Glutamatergic neuron (in vitro differentiated cells): Measurements from ENCODE around the gene FRMD4A. TPM values are rescaled to one million over a fixed set of nuclear protein-coding genes. Genes with fewer than 3 reads are reported as not detected.

Experiments
- DNase-seq: peaks from one replicate; pipeline ENCODE4 v3.0.0; 2022
- H3K27ac Mint-ChIP-seq: one replicate; pipeline ENCODE4 v1.8.0; 2020; ENCODE audit warnings: mild to moderate bottlenecking, mixed read lengths, inconsistent platforms; ENCODE audit not compliant: unreplicated experiment
- H3K27me3 Mint-ChIP-seq: one replicate; pipeline ENCODE4 v1.8.0; 2020; ENCODE audit warnings: mild to moderate bottlenecking, moderate library complexity, mixed read lengths, inconsistent platforms; ENCODE audit not compliant: unreplicated experiment
- H3K36me3 Mint-ChIP-seq: one replicate; pipeline ENCODE4 v1.8.0; 2020; ENCODE audit warnings: mild to moderate bottlenecking, mixed read lengths, inconsistent platforms; ENCODE audit not compliant: unreplicated experiment
- H3K4me1 Mint-ChIP-seq: one replicate; pipeline ENCODE4 v1.8.0; 2020; ENCODE audit warnings: mild to moderate bottlenecking, low read depth, mixed read lengths, inconsistent platforms; ENCODE audit not compliant: unreplicated experiment
- H3K4me3 Mint-ChIP-seq: one replicate; pipeline ENCODE4 v1.8.0; 2020; ENCODE audit warnings: mild to moderate bottlenecking, mixed read lengths, inconsistent platforms; ENCODE audit not compliant: unreplicated experiment
- H3K9me3 Mint-ChIP-seq: one replicate; pipeline ENCODE4 v1.8.0; 2020; ENCODE audit warnings: mild to moderate bottlenecking, moderate library complexity, mixed read lengths, inconsistent platforms; ENCODE audit not compliant: unreplicated experiment
- CTCF ChIP-seq: fragments of 200-600 bp; sonication (generic); IDR thresholded peaks from one replicate; pipeline ENCODE4 v1.5.0; 2021; ENCODE audit not compliant: partially characterized antibody, unreplicated experiment
- total RNA-seq: library from RNA; stranded (reverse); fragmentation: NEBNext Ultra II Directional; extraction: Animal tissue kit (Norgen Biotek cat#: 25700); gene quantifications from one replicate; pipeline ENCODE4 v1.2.1, GENCODE V29; 2021; ENCODE audit not compliant: unreplicated experiment

FRMD4A gene
- total RNA-seq, 1 donor from 2014 or later = 70.6 TPM

GRCh38 chr10:14001298-14002040 is 329.3 kb downstream of the FRMD4A start:
- TF ChIP-seq CTCF = no peak
- Mint-ChIP-seq H3K9me3 (peaks cover 9% of the 10 kb centered on the region), H3K27me3 (peaks cover 2% of the 10 kb centered on the region), H3K36me3 (peaks cover 14% of the 10 kb centered on the region), H3K4me3 (no peak overlapping the region), H3K4me1 (peaks cover 25% of the 10 kb centered on the region), H3K27ac (no peak overlapping the region)
- no peak for DNase-seq

GRCh38 chr10:13998163-13998835 is 332.4 kb downstream of the FRMD4A start:
- Mint-ChIP-seq H3K4me1 (peaks cover 19% of the 10 kb centered on the region), H3K27ac (no peak overlapping the region), H3K4me3 (no peak overlapping the region), H3K36me3 (peaks cover 14% of the 10 kb centered on the region), H3K27me3 (peaks cover 2% of the 10 kb centered on the region), H3K9me3 (peaks cover 7% of the 10 kb centered on the region)
- no peak for TF ChIP-seq CTCF
- DNase-seq = no peak

- H3K27me3 Mint-ChIP-seq = peaks cover 2% of the 10 kb centered on the region
- no peak overlapping the region for H3K4me3 Mint-ChIP-seq
- peaks cover 14% of the 10 kb centered on the region for H3K36me3 Mint-ChIP-seq
- H3K9me3 Mint-ChIP-seq = peaks cover 7% of the 10 kb centered on the region
- no peak overlapping the region for H3K27ac Mint-ChIP-seq
- peaks cover 14% of the 10 kb centered on the region for H3K4me1 Mint-ChIP-seq
- TF ChIP-seq CTCF = no peak
- DNase-seq = no peak
These were observed 333.1 kb downstream of the FRMD4A start for GRCh38 chr10:13997650-13998049.

- DNase-seq = no peak
- H3K27me3 Mint-ChIP-seq = peaks cover 2% of the 10 kb centered on the region
- TF ChIP-seq CTCF = no peak
- peaks cover 12% of the 10 kb centered on the region for H3K4me1 Mint-ChIP-seq
- no peak overlapping the region for H3K4me3 Mint-ChIP-seq
- peaks cover 8% of the 10 kb centered on the region for H3K9me3 Mint-ChIP-seq
- H3K36me3 Mint-ChIP-seq = peaks cover 14% of the 10 kb centered on the region
- H3K27ac Mint-ChIP-seq = no peak overlapping the region
These were observed 335.8 kb downstream of the FRMD4A start for GRCh38 chr10:13994932-13995331.

- TF ChIP-seq CTCF = no peak
- no peak for DNase-seq
- no peak overlapping the region for H3K4me3 Mint-ChIP-seq
- no peak overlapping the region for H3K27ac Mint-ChIP-seq
- H3K4me1 Mint-ChIP-seq = peaks cover 11% of the 10 kb centered on the region
- H3K27me3 Mint-ChIP-seq = peaks cover 2% of the 10 kb centered on the region
- peaks cover 7% of the 10 kb centered on the region for H3K9me3 Mint-ChIP-seq
- H3K36me3 Mint-ChIP-seq = peaks cover 9% of the 10 kb centered on the region
These were observed 337.0 kb downstream of the FRMD4A start for GRCh38 chr10:13993673-13994089.
